Measurements from ENCODE around the gene FRK.

GRCh38 chr6:115909923-115910546, 150.7 kb downstream of the FRK start:
- no peak for TF ChIP-seq CTCF (IDR thresholded peaks at IDR 0.05)
- no peak for TF ChIP-seq EP300 (IDR thresholded peaks at IDR 0.05)
- no peak for TF ChIP-seq POLR2A (IDR thresholded peaks at IDR 0.05)
